Measurements from ENCODE around the gene PIEZO2.

Gene PIEZO2

DNA sequence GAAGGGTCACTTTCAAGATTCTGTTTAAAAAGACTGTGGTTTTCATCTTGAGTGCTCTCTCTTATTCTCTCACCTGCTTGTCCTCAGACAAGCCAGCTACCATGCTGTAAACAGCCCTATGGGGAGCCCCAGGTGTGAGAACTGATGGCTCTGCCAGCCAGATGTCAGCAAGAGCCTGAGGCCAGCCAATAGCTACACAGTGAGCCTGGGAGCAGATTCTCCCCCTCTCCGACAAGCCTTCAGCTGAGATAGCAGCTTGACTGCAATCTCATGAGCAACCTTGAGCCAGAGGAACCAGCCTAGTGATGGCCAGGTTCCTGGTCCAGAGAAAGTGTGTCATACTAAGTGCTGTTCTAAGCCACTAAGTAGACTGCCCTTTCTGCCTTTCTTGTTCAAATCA lies 351.5 kb downstream of the PIEZO2 start:
- DNase-seq (ENCODE audit: low spot score), result no peak
- H3K4me1 ChIP-seq (ENCODE audit: insufficient read depth, poor library complexity, severe bottlenecking), result peaks cover 8% of the 10 kb centered on the region
- no peaks in the 10 kb centered on the region for H3K9me3 ChIP-seq (ENCODE audit: severe bottlenecking)
- H3K4me3 ChIP-seq (ENCODE audit: severe bottlenecking), result no peak overlapping the region
- no peaks in the 10 kb centered on the region for H3K36me3 ChIP-seq (ENCODE audit: low read depth)
- H3K27ac ChIP-seq (ENCODE audit: poor library complexity, severe bottlenecking), result no peak overlapping the region
- TF ChIP-seq, protein P1, sequence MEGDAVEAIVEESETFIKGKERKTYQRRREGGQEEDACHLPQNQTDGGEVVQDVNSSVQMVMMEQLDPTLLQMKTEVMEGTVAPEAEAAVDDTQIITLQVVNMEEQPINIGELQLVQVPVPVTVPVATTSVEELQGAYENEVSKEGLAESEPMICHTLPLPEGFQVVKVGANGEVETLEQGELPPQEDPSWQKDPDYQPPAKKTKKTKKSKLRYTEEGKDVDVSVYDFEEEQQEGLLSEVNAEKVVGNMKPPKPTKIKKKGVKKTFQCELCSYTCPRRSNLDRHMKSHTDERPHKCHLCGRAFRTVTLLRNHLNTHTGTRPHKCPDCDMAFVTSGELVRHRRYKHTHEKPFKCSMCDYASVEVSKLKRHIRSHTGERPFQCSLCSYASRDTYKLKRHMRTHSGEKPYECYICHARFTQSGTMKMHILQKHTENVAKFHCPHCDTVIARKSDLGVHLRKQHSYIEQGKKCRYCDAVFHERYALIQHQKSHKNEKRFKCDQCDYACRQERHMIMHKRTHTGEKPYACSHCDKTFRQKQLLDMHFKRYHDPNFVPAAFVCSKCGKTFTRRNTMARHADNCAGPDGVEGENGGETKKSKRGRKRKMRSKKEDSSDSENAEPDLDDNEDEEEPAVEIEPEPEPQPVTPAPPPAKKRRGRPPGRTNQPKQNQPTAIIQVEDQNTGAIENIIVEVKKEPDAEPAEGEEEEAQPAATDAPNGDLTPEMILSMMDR (IDR thresholded peaks at IDR 0.05; ENCODE audit: poor library complexity, severe bottlenecking), result no peak
- no peak for ATAC-seq (ENCODE audit: low read depth)
- H3K27me3 ChIP-seq (ENCODE audit: insufficient read depth, poor library complexity, severe bottlenecking), result no peaks in the 10 kb centered on the region

GRCh38 chr18:10794771-10795170 lies 354.6 kb downstream of the PIEZO2 start:
- DNase-seq (ENCODE audit: low spot score) (no peak), ATAC-seq (ENCODE audit: low read depth) (no peak)
- no peak overlapping the region for H3K27ac ChIP-seq (ENCODE audit: poor library complexity, severe bottlenecking)
- H3K4me3 ChIP-seq (ENCODE audit: severe bottlenecking), result no peak overlapping the region
- H3K4me1 ChIP-seq (ENCODE audit: insufficient read depth, poor library complexity, severe bottlenecking), result peaks cover 8% of the 10 kb centered on the region
- no peaks in the 10 kb centered on the region for H3K9me3 ChIP-seq (ENCODE audit: severe bottlenecking)
- no peaks in the 10 kb centered on the region for H3K27me3 ChIP-seq (ENCODE audit: insufficient read depth, poor library complexity, severe bottlenecking)
- H3K36me3 ChIP-seq (ENCODE audit: low read depth), result no peaks in the 10 kb centered on the region
- TF ChIP-seq, protein P1 (IDR thresholded peaks at IDR 0.05; ENCODE audit: poor library complexity, severe bottlenecking), result no peak

GRCh38 chr18:10793730-10794370 lies 355.5 kb downstream of the PIEZO2 start:
- no peak overlapping the region for H3K27ac ChIP-seq (ENCODE audit: poor library complexity, severe bottlenecking)
- ATAC-seq (ENCODE audit: low read depth), result no peak
- TF ChIP-seq, protein P1 (IDR thresholded peaks at IDR 0.05; ENCODE audit: poor library complexity, severe bottlenecking), result no peak

GRCh38 chr18:10792181-10792580 lies 357.2 kb downstream of the PIEZO2 start:
- H3K9me3 ChIP-seq (ENCODE audit: severe bottlenecking), result no peaks in the 10 kb centered on the region
- TF ChIP-seq, protein P1 (IDR thresholded peaks at IDR 0.05; ENCODE audit: poor library complexity, severe bottlenecking), result no peak
- no peak overlapping the region for H3K27ac ChIP-seq (ENCODE audit: poor library complexity, severe bottlenecking)
- no peaks in the 10 kb centered on the region for H3K36me3 ChIP-seq (ENCODE audit: low read depth)
- H3K4me3 ChIP-seq (ENCODE audit: severe bottlenecking), result no peak overlapping the region
- DNase-seq (ENCODE audit: low spot score) (no peak), ATAC-seq (ENCODE audit: low read depth) (no peak)
- H3K4me1 ChIP-seq (ENCODE audit: insufficient read depth, poor library complexity, severe bottlenecking), result no peaks in the 10 kb centered on the region
- no peaks in the 10 kb centered on the region for H3K27me3 ChIP-seq (ENCODE audit: insufficient read depth, poor library complexity, severe bottlenecking)

More at GRCh38 chr18:10793730-10794370, 355.5 kb downstream of the PIEZO2 start:
- Histone ChIP-seq H3K4me1 (ENCODE audit: insufficient read depth, poor library complexity, severe bottlenecking) (peaks cover 5% of the 10 kb centered on the region), H3K36me3 (ENCODE audit: low read depth) (no peaks in the 10 kb centered on the region), H3K4me3 (ENCODE audit: severe bottlenecking) (no peak overlapping the region), H3K9me3 (ENCODE audit: severe bottlenecking) (no peaks in the 10 kb centered on the region), H3K27me3 (ENCODE audit: insufficient read depth, poor library complexity, severe bottlenecking) (no peaks in the 10 kb centered on the region)
- no peak for DNase-seq (ENCODE audit: low spot score)

DNA sequence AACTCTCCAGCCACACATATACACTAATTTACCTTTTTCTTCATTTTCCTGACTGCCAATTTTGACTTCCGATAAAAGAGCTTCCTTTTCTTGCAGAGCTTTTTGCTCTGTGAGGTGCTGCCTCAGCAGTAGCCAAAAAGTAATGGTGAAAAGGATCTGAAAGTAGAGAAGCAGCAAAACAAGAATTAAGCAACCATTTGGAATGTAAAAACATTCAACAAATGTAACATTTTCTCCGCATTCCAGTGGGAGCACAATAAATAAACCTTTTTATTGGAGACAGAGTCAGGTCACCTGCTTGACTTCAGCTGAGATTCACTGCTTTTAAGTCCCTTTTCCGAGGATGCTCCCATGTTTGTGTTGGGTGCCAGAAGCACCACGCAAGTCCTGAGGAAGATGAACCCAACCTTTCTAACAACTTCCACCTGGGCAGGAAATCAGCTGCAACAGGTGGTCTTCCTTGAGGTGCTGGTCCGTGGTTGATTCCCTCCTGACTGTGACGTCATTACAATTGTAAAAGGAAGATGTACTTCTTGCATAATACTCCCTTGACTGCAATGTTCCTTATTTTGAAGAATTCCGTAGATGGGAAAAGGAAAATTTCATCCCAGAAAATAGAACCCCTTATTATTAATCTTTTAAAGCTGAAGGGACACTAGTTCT lies 358.1 kb downstream of the PIEZO2 start:
- no peaks in the 10 kb centered on the region for H3K36me3 ChIP-seq (ENCODE audit: low read depth)
- no peak overlapping the region for H3K4me3 ChIP-seq (ENCODE audit: severe bottlenecking)
- TF ChIP-seq, protein P1 (IDR thresholded peaks at IDR 0.05; ENCODE audit: poor library complexity, severe bottlenecking), result no peak
- no peaks in the 10 kb centered on the region for H3K4me1 ChIP-seq (ENCODE audit: insufficient read depth, poor library complexity, severe bottlenecking)
- H3K9me3 ChIP-seq (ENCODE audit: severe bottlenecking), result no peaks in the 10 kb centered on the region
- ATAC-seq (ENCODE audit: low read depth) (no peak), DNase-seq (ENCODE audit: low spot score) (no peak)
- no peak overlapping the region for H3K27ac ChIP-seq (ENCODE audit: poor library complexity, severe bottlenecking)
- H3K27me3 ChIP-seq (ENCODE audit: insufficient read depth, poor library complexity, severe bottlenecking), result no peaks in the 10 kb centered on the region

Measured in RWPE2 (cell line).